ENCODE data around the gene ENHO. TPM values are rescaled to one million over a fixed set of nuclear protein-coding genes. Genes with fewer than 3 reads are reported as not detected.
A peak's percentile ranks its signal among the peaks of the same experiment; 100 is the strongest.

Gene ENHO
- total and polyA plus RNA-seq, 2 of the 8 experiments (the other 6 are each of a cell fraction or from before 2014, with no cell fraction given) = 12.2 to 49.4 TPM

- no peak overlapping the region for H3K56ac ChIP-seq (replicated peaks; ENCODE audit: insufficient read length, low read depth, low read length)
- no peak overlapping the region for H3K14ac ChIP-seq (ENCODE audit: insufficient read length)
- WGBS, 2 experiments (ENCODE audit: extremely low coverage in 1 of 2, insufficient coverage in 1 of 2, insufficient read length in 1 of 2, insufficient replicate concordance in 2 of 2, low coverage in 1 of 2, low lambda C conversion rate in 2 of 2, missing lambda C conversion rate in 1 of 2) = 84% methylated on average over 7 of the region's 7 CpGs; no CpG with 5 or more reads in 1 of the 2 experiments
- no peak overlapping the region for H2BK20ac ChIP-seq (ENCODE audit: low read length)
- H2BK12ac ChIP-seq (ENCODE audit: low read depth, low read length) = no peak overlapping the region
- peaks cover 0 to 10% (median 4%) of the 10 kb centered on the region in 4 experiments; a peak in 5 of 7 replicates for H3K27me3 ChIP-seq (replicated peaks in 1 of 4; ENCODE audit: control insufficient read depth in 3 of 4, extremely low read depth in 1 of 4, insufficient read depth in 3 of 4, low read length in 3 of 4)
- H4K5ac ChIP-seq (ENCODE audit: insufficient read length, low read depth, low read length) = no peak overlapping the region
- H3K4me1 ChIP-seq (replicated peaks in 1 of 4; ENCODE audit: control insufficient read depth in 3 of 4, insufficient read depth in 4 of 4, low read length in 3 of 4) = peaks cover 0 to 2% (median 0%) of the 10 kb centered on the region in 4 experiments; a peak in 1 of 7 replicates
- no peak overlapping the region for H2BK5ac ChIP-seq (ENCODE audit: low read depth, low read length)
- no peaks in the 10 kb centered on the region for H3K79me2 ChIP-seq (ENCODE audit: control insufficient read depth in 1 of 2, insufficient read depth in 2 of 2, low read length in 2 of 2)
- H3K18ac ChIP-seq (ENCODE audit: extremely low read depth, low read length) = no peak overlapping the region
- ChIA-PET CTCF (ENCODE audit: partially characterized antibody) (interaction anchor here (0.7 to 9.4 kb wide), 37 partner anchors 9 to 314 kb away, joined by 3 to 157 read pairs (median 11); partner anchors contain the start of genes ARID3C, CNTFR and ENHO), POLR2A (ENCODE audit: partially characterized antibody) (interaction anchor here (0.9 to 1.4 kb wide), 2 partner anchors 9 to 99 kb away, joined by 3 read pairs; no protein-coding TSS in a partner anchor)
- H3K4me2 ChIP-seq (ENCODE audit: insufficient read depth in 1 of 2, low read depth in 2 of 2, low read length in 2 of 2) = no peak overlapping the region
- H3K36me3 ChIP-seq (ENCODE audit: control insufficient read depth in 2 of 4, insufficient read depth in 4 of 4, low read length in 3 of 4) = no peaks in the 10 kb centered on the region
- H3K79me1 ChIP-seq (ENCODE audit: low read depth, low read length) = no peaks in the 10 kb centered on the region
- H3K23ac ChIP-seq (ENCODE audit: insufficient read length) = no peak overlapping the region
- H2BK15ac ChIP-seq (ENCODE audit: low read length) = no peak overlapping the region
- no peak for TF ChIP-seq MAFK (IDR thresholded peaks at IDR 0.05; ENCODE audit: low read depth, low read length)
- TF ChIP-seq SIRT6 (IDR thresholded peaks at IDR 0.05; ENCODE audit: low read length) = no peak
- no peak for TF ChIP-seq RBBP5 (IDR thresholded peaks at IDR 0.05; ENCODE audit: borderline replicate concordance, low read depth, low read length)
- TF ChIP-seq TAF7 (optimal IDR thresholded peaks at IDR 0.05; ENCODE audit: borderline replicate concordance, low read depth, low read length) = no peak
- TF ChIP-seq KDM5A (IDR thresholded peaks at IDR 0.05; ENCODE audit: low read length) = no peak
- no peak for TF ChIP-seq USF2 (IDR thresholded peaks at IDR 0.05; ENCODE audit: low read length)
- no peak for TF ChIP-seq FOSL1 (IDR thresholded peaks at IDR 0.05; ENCODE audit: insufficient read depth, low read depth, low read length)
- no peak for TF ChIP-seq BACH1 (IDR thresholded peaks at IDR 0.05; ENCODE audit: low read length)
- no peak for TF ChIP-seq RXRA (IDR thresholded peaks at IDR 0.05; ENCODE audit: insufficient read depth, low read depth, low read length)
- TF ChIP-seq SIX5 (IDR thresholded peaks at IDR 0.05; ENCODE audit: low read depth, low read length) = no peak
- no peak for TF ChIP-seq POLR2AphosphoS5 (IDR thresholded peaks at IDR 0.05; ENCODE audit: low read depth, low read length)
- no peak for DNase-seq (ENCODE audit: low read depth in 1 of 2, low spot score in 2 of 2)
- H3K23me2 ChIP-seq (ENCODE audit: low read depth, low read length) = no peaks in the 10 kb centered on the region
- no peak for FAIRE-seq
- H3K4me3 ChIP-seq (ENCODE audit: extremely low read depth in 1 of 4, insufficient read depth in 2 of 4, low read depth in 3 of 4, low read length in 4 of 4) = no peak overlapping the region
- peaks cover 1 to 5% of the 10 kb centered on the region in 2 experiments for H4K20me1 ChIP-seq (replicated peaks in 1 of 2; ENCODE audit: control insufficient read depth in 1 of 2, insufficient read depth in 2 of 2, low read length in 2 of 2)
- no peak overlapping the region for H2BK120ac ChIP-seq (replicated peaks; ENCODE audit: low read depth, low read length)
- no peak overlapping the region; a peak in 1 of 7 replicates for H3K9ac ChIP-seq (replicated peaks in 1 of 4; ENCODE audit: extremely low read depth in 1 of 4, low read depth in 3 of 4, low read length in 3 of 4)
- H4K8ac ChIP-seq (ENCODE audit: extremely low read depth, insufficient read depth, low read length) = peak overlapping the region; percentile 3; the same call in 1 of the 2 replicates
- no peak overlapping the region for H3K27ac ChIP-seq (ENCODE audit: low read depth, low read length)
- no peak overlapping the region for H4K91ac ChIP-seq (replicated peaks; ENCODE audit: insufficient read length, low read length)
- no peak overlapping the region for H2AK5ac ChIP-seq (ENCODE audit: low read depth, low read length)
- H3K9me3 ChIP-seq (ENCODE audit: insufficient read depth in 2 of 2, low read depth in 1 of 2, low read length in 1 of 2) = no peaks in the 10 kb centered on the region
- no peak overlapping the region for H2AFZ ChIP-seq (ENCODE audit: low read length)
- no peak overlapping the region for H3K4ac ChIP-seq (replicated peaks; ENCODE audit: insufficient read length, low read depth, low read length)
Measured at GRCh38 chr9:34546102-34546833, 23.5 kb upstream of the ENHO start.
